IMR-90 (cell line): ENCODE data around the gene ADAMTS20. TPM values are rescaled to one million over a fixed set of nuclear protein-coding genes. Genes with fewer than 3 reads are reported as not detected.

ENCODE experiments used
- ATAC-seq: fragments of 200-7000 bp; cut with Tn5 transposase; 2 replicates; pipeline ENCODE4 v1.9.1; 2020; ENCODE audit warnings: low read depth, mild to moderate bottlenecking, moderate library complexity
- BruUV-seq: library from RNA; stranded (reverse); fragments of 400-500 nt; replicated peaks from 2 replicates; lab custom pipeline; 2021; lab: Mats Ljungman, UMichigan
- CTCF ChIA-PET: fragments of 300-600 bp; formaldehyde crosslinking; extraction: SDS; loops from one replicate; lab custom pipeline; 2021; ENCODE audit warnings: antibody characterized with exemption; lab: Yijun Ruan, JAX
- POLR2A ChIA-PET: fragments of 300-600 bp; sonication (Branson Sonifier 250); formaldehyde crosslinking; loops from one replicate; lab custom pipeline; 2022; ENCODE audit warnings: antibody characterized with exemption; ENCODE audit not compliant: unreplicated experiment; lab: Charles Lee
- DNase-seq: peaks from one replicate; pipeline ENCODE4 v3.0.0; 2013
- H2AFZ ChIP-seq: replicated peaks from 2 replicates; pipeline ENCODE3; 2013; ENCODE audit warnings: low read length, mild to moderate bottlenecking; ENCODE audit not compliant: poor library complexity
- H2AK5ac ChIP-seq: 2 replicates; pipeline ENCODE4 v1.6.1; 2013; ENCODE audit warnings: low read depth, low read length, inconsistent platforms
- H2AK9ac ChIP-seq: replicated peaks from 2 replicates; pipeline ENCODE3; 2013; ENCODE audit warnings: mild to moderate bottlenecking, low read depth, low read length, moderate library complexity; ENCODE audit not compliant: poor library complexity
- H2BK120ac ChIP-seq: 2 replicates; pipeline ENCODE4 v1.6.1; 2013; ENCODE audit warnings: low read depth, low read length, inconsistent platforms
- H2BK15ac ChIP-seq: 3 replicates; pipeline ENCODE4 v1.6.1; 2013; ENCODE audit warnings: low read depth, low read length, inconsistent platforms
- H2BK20ac ChIP-seq: 2 replicates; pipeline ENCODE4 v1.6.1; 2013; ENCODE audit warnings: low read depth, mild to moderate bottlenecking, inconsistent platforms, low read length, moderate library complexity
- H2BK5ac ChIP-seq: 2 replicates; pipeline ENCODE4 v1.6.1; 2013; ENCODE audit warnings: mild to moderate bottlenecking, low read depth, low read length, inconsistent platforms; ENCODE audit not compliant: poor library complexity, severe bottlenecking
- H3K14ac ChIP-seq: replicated peaks from 2 replicates; pipeline ENCODE4 v1.6.1; 2013; ENCODE audit warnings: low read depth, low read length, inconsistent platforms
- H3K18ac ChIP-seq: 2 replicates; pipeline ENCODE4 v1.6.1; 2013; ENCODE audit warnings: low read depth, low read length, control low read depth
- H3K23ac ChIP-seq: 2 replicates; pipeline ENCODE4 v1.6.1; 2013; ENCODE audit warnings: low read depth, low read length, inconsistent platforms
- H3K27ac ChIP-seq: 2 replicates; pipeline ENCODE4 v1.5.1; 2013; ENCODE audit warnings: mild to moderate bottlenecking, control low read depth, low read length; ENCODE audit not compliant: insufficient read depth
- H3K27me3 ChIP-seq: 2 replicates; pipeline ENCODE4 v1.6.1; 2013; ENCODE audit warnings: low read length; ENCODE audit not compliant: control insufficient read depth, insufficient read depth
- H3K36me3 ChIP-seq: 2 replicates; pipeline ENCODE4 v1.6.1; 2013; ENCODE audit warnings: low read length, mixed read lengths; ENCODE audit not compliant: control insufficient read depth, insufficient read depth
- H3K4ac ChIP-seq: 2 replicates; pipeline ENCODE4 v1.6.1; 2013; ENCODE audit warnings: low read depth, low read length, inconsistent platforms
- H3K4me1 ChIP-seq: 2 replicates; pipeline ENCODE4 v1.6.1; 2013; ENCODE audit warnings: low read length, mixed read lengths; ENCODE audit not compliant: control insufficient read depth, insufficient read depth
- H3K4me2 ChIP-seq: 2 replicates; pipeline ENCODE4 v1.6.1; 2013; ENCODE audit warnings: low read depth, mild to moderate bottlenecking, control low read depth, low read length, moderate library complexity
- H3K4me3 ChIP-seq: 2 replicates; pipeline ENCODE4 v1.5.1; 2013; ENCODE audit warnings: low read depth, mild to moderate bottlenecking, control low read depth, low read length, moderate library complexity; ENCODE audit not compliant: insufficient read depth
- H3K56ac ChIP-seq: 2 replicates; pipeline ENCODE4 v1.6.1; 2013; ENCODE audit warnings: low read length, inconsistent platforms; ENCODE audit not compliant: insufficient read depth; ENCODE audit errors: extremely low read depth
- H3K79me1 ChIP-seq, 2 experiments: 2 replicates each; pipeline ENCODE4 v1.6.1; 2013; ENCODE audit warnings: low read length in 2 of 2, inconsistent platforms in 1 of 2, low read depth in 1 of 2
- H3K9ac ChIP-seq: 2 replicates; pipeline ENCODE4 v1.6.1; 2013; ENCODE audit warnings: low read depth, low read length, control low read depth
- H3K9me1 ChIP-seq: 2 replicates; pipeline ENCODE4 v1.6.1; 2013; ENCODE audit warnings: low read length, inconsistent platforms; ENCODE audit not compliant: insufficient read depth
- H3K9me3 ChIP-seq: 2 replicates; pipeline ENCODE4 v1.6.1; 2013; ENCODE audit warnings: low read length; ENCODE audit not compliant: control insufficient read depth, insufficient read depth
- H4K20me1 ChIP-seq: 2 replicates; pipeline ENCODE4 v1.6.1; 2013; ENCODE audit warnings: low read length, inconsistent platforms; ENCODE audit not compliant: insufficient read depth
- H4K5ac ChIP-seq: 2 replicates; pipeline ENCODE4 v1.6.1; 2013; ENCODE audit warnings: mild to moderate bottlenecking, low read depth, low read length, control low read depth
- H4K8ac ChIP-seq, 2 experiments: 2 replicates each; pipeline ENCODE4 v1.6.1; 2013; ENCODE audit warnings: low read depth in 2 of 2, low read length in 2 of 2, control low read depth in 1 of 2, inconsistent platforms in 1 of 2
- H4K91ac ChIP-seq: 2 replicates; pipeline ENCODE4 v1.6.1; 2013; ENCODE audit warnings: low read depth, low read length, inconsistent platforms; ENCODE audit not compliant: insufficient read depth
- BHLHE40 ChIP-seq: fragments of 150-350 bp; IDR thresholded peaks from 2 replicates; pipeline ENCODE4 v1.6.1; 2016; ENCODE audit warnings: mild to moderate bottlenecking, low read depth, low read length
- CEBPB ChIP-seq: IDR thresholded peaks from 2 replicates; pipeline ENCODE4 v1.6.1; 2012; ENCODE audit warnings: low read depth, low read length, improper control_type of control experiment
- CHD1 ChIP-seq: IDR thresholded peaks from 2 replicates; pipeline ENCODE4 v1.6.1; 2012; ENCODE audit warnings: low read depth, low read length, improper control_type of control experiment
- CTCF ChIP-seq: conservative IDR thresholded peaks from 2 replicates; pipeline ENCODE4 v1.5.1; 2012; ENCODE audit warnings: mild to moderate bottlenecking, low read depth, low read length, improper control_type of control experiment
- FOS ChIP-seq: fragments of 150-350 bp; IDR thresholded peaks from 2 replicates; pipeline ENCODE4 v1.6.1; 2016; ENCODE audit warnings: low read depth, low read length
- MAFK ChIP-seq: IDR thresholded peaks from 2 replicates; pipeline ENCODE4 v1.6.1; 2012; ENCODE audit warnings: low read depth, low read length, improper control_type of control experiment
- MAZ ChIP-seq: IDR thresholded peaks from 2 replicates; pipeline ENCODE4 v1.6.1; 2012; ENCODE audit warnings: low read depth, mild to moderate bottlenecking, low read length, improper control_type of control experiment, moderate library complexity, borderline replicate concordance
- MXI1 ChIP-seq: IDR thresholded peaks from 2 replicates; pipeline ENCODE4 v1.6.1; 2012; ENCODE audit warnings: low read depth, mild to moderate bottlenecking, low read length, moderate library complexity, borderline replicate concordance
- NFE2L2 ChIP-seq: fragments of 150-350 bp; IDR thresholded peaks from 2 replicates; pipeline ENCODE4 v1.6.1; 2016; ENCODE audit warnings: low read depth, mild to moderate bottlenecking, low read length
- POLR2A ChIP-seq: IDR thresholded peaks from 2 replicates; pipeline ENCODE4 v1.6.1; 2012; ENCODE audit warnings: mild to moderate bottlenecking, low read depth, low read length
- RAD21 ChIP-seq: IDR thresholded peaks from 2 replicates; pipeline ENCODE4 v1.6.1; 2012; ENCODE audit warnings: low read length, improper control_type of control experiment
- RCOR1 ChIP-seq: IDR thresholded peaks from 2 replicates; pipeline ENCODE4 v1.6.1; 2012; ENCODE audit warnings: mild to moderate bottlenecking, low read length, improper control_type of control experiment; ENCODE audit not compliant: insufficient replicate concordance
- RFX5 ChIP-seq: IDR thresholded peaks from 2 replicates; pipeline ENCODE4 v1.8.0; 2012; ENCODE audit warnings: low read depth, mild to moderate bottlenecking, low read length, moderate library complexity
- SMC3 ChIP-seq: fragments of 150-350 bp; IDR thresholded peaks from 2 replicates; pipeline ENCODE4 v1.6.1; 2016; ENCODE audit warnings: low read depth, mild to moderate bottlenecking, antibody characterized with exemption, low read length, moderate library complexity
- USF2 ChIP-seq: fragments of 150-350 bp; IDR thresholded peaks from 2 replicates; pipeline ENCODE4 v1.6.1; 2017; ENCODE audit warnings: mild to moderate bottlenecking, antibody characterized with exemption, low read length, low read depth
- WGBS, 2 experiments: methylation state at CpG; one replicate each; pipeline versions ENCODE4 v1.1.5 to v1.1.7; 2013; ENCODE audit warnings: missing lambda C conversion rate in 2 of 2; ENCODE audit not compliant: insufficient read length in 1 of 2; ENCODE audit errors: extremely low coverage in 2 of 2; 5-methylcytosine and 5-hydroxymethylcytosine counted together
- dilution Hi-C: fragments of 300-500 bp; cut with HindIII; formaldehyde crosslinking; loops from one replicate; pipeline ENCODE4 v1.14.3; 2018; ENCODE audit warnings: low sequenced_read_pairs; ENCODE audit not compliant: unreplicated experiment
- in situ Hi-C: fragments of 300-500 bp; cut with MboI; formaldehyde crosslinking; loops from 3 replicates; pipeline ENCODE4 v1.14.3; 2019; ENCODE audit warnings: low sequenced_read_pairs, inconsistent platforms, mixed read lengths
- intact Hi-C: fragments of 100-400 bp; cut with micrococcal nuclease; formaldehyde crosslinking; loops from 2 replicates; pipeline ENCODE4 v1.10.0; 2022
- polyA plus RNA-seq, 3 experiments: library from polyadenylated mRNA; depleted of rRNA; stranded (reverse); fragments of >200 nt; gene quantifications; 2 replicates each; pipeline ENCODE4 v1.2.3, GENCODE V29; 2012; ENCODE audit warnings: low replicate concordance in 1 of 3
- total RNA-seq: library from RNA; depleted of rRNA; stranded (reverse); fragments of >200 nt; gene quantifications from 2 replicates; pipeline ENCODE4 v1.2.3, GENCODE V29; 2012
- TF ChIP-seq, protein P1 (sequence below): fragments of 150-350 bp; IDR thresholded peaks from 2 replicates; pipeline ENCODE4 v1.6.1; 2016; ENCODE audit warnings: low read depth, mild to moderate bottlenecking, low read length, moderate library complexity, borderline replicate concordance

ADAMTS20 gene
- total and polyA plus RNA-seq, 2 of the 4 experiments (the other 2 are of a cell fraction) = not detected

DNA sequence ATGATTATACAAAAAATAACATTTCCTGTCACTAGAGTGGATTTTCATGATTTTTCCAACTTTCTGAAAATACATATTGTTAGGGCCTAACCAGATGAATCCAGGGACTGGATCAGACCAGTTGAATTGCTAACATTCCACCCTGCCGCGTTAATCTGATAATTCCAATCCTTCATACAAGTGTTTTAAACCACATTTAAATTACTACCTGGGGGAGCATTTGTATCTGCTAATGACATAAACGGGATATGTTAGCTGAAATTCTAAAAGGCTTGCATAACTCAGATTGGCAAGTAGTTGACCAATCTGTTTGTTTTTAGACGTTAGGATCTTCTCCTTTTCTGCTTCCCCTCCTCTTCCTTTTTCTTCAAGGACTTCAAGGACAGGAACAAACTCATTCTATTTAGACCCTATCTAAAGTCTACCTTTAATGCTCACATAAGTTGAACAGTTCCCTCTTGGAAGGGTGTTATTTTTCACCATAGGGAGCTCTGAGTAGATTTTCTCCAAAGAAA is 239.0 kb downstream of the ADAMTS20 start:
- H4K8ac ChIP-seq = peak overlapping the region; percentile 8 to 36; a peak in 2 of 4 replicates
- in situ Hi-C loops = no loop called here
- H3K14ac ChIP-seq = peak overlapping the region; percentile 33; the same call in 1 of the 2 replicates
- ATAC-seq = no peak
- no peak overlapping the region for H2AFZ ChIP-seq
- no peaks in the 10 kb centered on the region for H3K36me3 ChIP-seq
- H3K4me1 ChIP-seq = peaks cover 18% of the 10 kb centered on the region
- intact Hi-C loops = no loop called here
- no peaks in the 10 kb centered on the region for H4K20me1 ChIP-seq
- H2BK15ac ChIP-seq = peak overlapping the region; percentile 42; the same call in 1 of the 3 replicates
- no peaks in the 10 kb centered on the region for H3K9me3 ChIP-seq
- ChIA-PET POLR2A (no interaction called here), CTCF (no interaction called here)
- no peaks in the 10 kb centered on the region for H3K79me1 ChIP-seq
- no peaks in the 10 kb centered on the region for H3K27me3 ChIP-seq
- no peak overlapping the region for H3K4me3 ChIP-seq
- no TSS peak for BruUV-seq
- no peak for DNase-seq
- H3K56ac ChIP-seq = no peak overlapping the region
- no peak overlapping the region for H3K23ac ChIP-seq
- H2BK120ac ChIP-seq = peak overlapping the region; percentile 84
- WGBS, 2 experiments = no CpG with 5 or more reads among the region's 4 CpGs
- no peak overlapping the region for H4K91ac ChIP-seq
- no peak overlapping the region for H3K9ac ChIP-seq
- dilution Hi-C loops = no loop called here
- no peak overlapping the region for H2AK5ac ChIP-seq
- 0 out of 2 replicates have a peak overlapping the region, but pooled peaks have one; percentile 11 for H3K4ac ChIP-seq
- peak overlapping the region; percentile 39; the same call in 1 of the 2 replicates for H4K5ac ChIP-seq
- no peak overlapping the region for H3K27ac ChIP-seq
- 0 out of 2 replicates have a peak, but pooled peaks cover 3% of the 10 kb centered on the region for H3K9me1 ChIP-seq
- H3K18ac ChIP-seq = peak overlapping the region; percentile 76; the same call in 1 of the 2 replicates
- H3K4me2 ChIP-seq = no peak overlapping the region
- H2BK5ac ChIP-seq = peak overlapping the region; percentile 69
- H2BK20ac ChIP-seq = peak overlapping the region; percentile 69; the same call in 1 of the 2 replicates
- no peak overlapping the region for H2AK9ac ChIP-seq
- TF ChIP-seq, protein P1, sequence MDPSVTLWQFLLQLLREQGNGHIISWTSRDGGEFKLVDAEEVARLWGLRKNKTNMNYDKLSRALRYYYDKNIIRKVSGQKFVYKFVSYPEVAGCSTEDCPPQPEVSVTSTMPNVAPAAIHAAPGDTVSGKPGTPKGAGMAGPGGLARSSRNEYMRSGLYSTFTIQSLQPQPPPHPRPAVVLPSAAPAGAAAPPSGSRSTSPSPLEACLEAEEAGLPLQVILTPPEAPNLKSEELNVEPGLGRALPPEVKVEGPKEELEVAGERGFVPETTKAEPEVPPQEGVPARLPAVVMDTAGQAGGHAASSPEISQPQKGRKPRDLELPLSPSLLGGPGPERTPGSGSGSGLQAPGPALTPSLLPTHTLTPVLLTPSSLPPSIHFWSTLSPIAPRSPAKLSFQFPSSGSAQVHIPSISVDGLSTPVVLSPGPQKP = no peak
- no peak for TF ChIP-seq FOS
- TF ChIP-seq RCOR1 = no peak
- no peak for TF ChIP-seq MXI1
- no peak for TF ChIP-seq CHD1
- TF ChIP-seq NFE2L2 = no peak
- TF ChIP-seq RAD21 = no peak
- TF ChIP-seq SMC3 = no peak
- TF ChIP-seq USF2 = no peak
- no peak for TF ChIP-seq RFX5
- TF ChIP-seq BHLHE40 = no peak
- no peak for TF ChIP-seq MAFK
- no peak for TF ChIP-seq CTCF
- no peak for TF ChIP-seq CEBPB
- TF ChIP-seq MAZ = no peak
- TF ChIP-seq POLR2A = no peak
